Activated CD4-positive, CD25-positive, alpha-beta regulatory T cell treated with anti-CD3 and anti-CD28 coated beads, Interleukin-2, amount 50 U/mL, for 16 hours (primary cell): ENCODE results near the gene TLE3.

Experiments
- DNase-seq: peaks from one replicate; pipeline ENCODE4 v3.0.0-alpha.2; 2020; ENCODE audit warnings: low read depth, low spot score

Gene TLE3

GRCh38 chr15:70006259-70007147, 91.2 kb downstream of the TLE3 start:
- DNase-seq: no peak

- no peak for DNase-seq
Measured at GRCh38 chr15:70004826-70005225, 92.9 kb downstream of the TLE3 start.

- no peak for DNase-seq
Measured at GRCh38 chr15:70002897-70003296, 94.8 kb downstream of the TLE3 start.

- DNase-seq: no peak
Measured at GRCh38 chr15:70001859-70002258, 95.9 kb downstream of the TLE3 start.

- DNase-seq: no peak
Measured at GRCh38 chr15:69999392-70000085, 98.2 kb downstream of the TLE3 start.

GRCh38 chr15:69998541-69999391, 99.0 kb downstream of the TLE3 start:
- DNase-seq: no peak

GRCh38 chr15:69997813-69998212, 99.9 kb downstream of the TLE3 start:
- DNase-seq: no peak
